ENCODE data around the gene HRH4.

Gene HRH4

GRCh38 chr18:24466771-24467170, 6.3 kb downstream of the HRH4 start:
- DNase-seq, result no peak

DNA sequence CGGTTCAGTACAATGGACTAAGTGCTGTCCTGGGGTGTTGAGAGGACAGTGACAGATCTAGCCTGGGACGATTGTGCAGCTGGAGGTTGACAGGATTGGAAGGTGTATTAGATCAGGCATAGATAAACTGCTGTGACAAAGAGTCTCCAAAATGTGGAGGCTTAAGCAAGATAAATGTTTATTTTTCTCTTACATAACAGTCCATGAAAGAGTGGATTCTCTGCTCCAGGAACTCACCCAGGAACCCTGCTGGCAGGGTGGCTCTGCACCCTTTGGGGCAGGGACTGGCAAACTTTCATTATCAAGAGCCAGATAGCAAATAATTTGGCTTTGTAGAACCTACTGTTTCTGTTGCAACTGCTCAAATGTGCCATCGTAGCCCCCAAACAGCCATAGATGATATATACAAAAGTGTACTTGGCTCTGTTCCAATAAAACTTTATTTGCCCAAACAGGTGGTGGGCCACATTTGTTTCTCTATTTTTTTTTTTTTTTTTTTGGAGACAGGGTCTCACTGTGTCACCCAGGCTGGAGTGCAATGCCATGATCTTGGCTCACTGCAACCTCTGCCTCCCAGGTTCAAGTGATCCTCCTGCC, 9.7 kb downstream of the HRH4 start:
- no peak for DNase-seq

GRCh38 chr18:24470805-24471204, 10.4 kb downstream of the HRH4 start:
- DNase-seq, result no peak

DNA sequence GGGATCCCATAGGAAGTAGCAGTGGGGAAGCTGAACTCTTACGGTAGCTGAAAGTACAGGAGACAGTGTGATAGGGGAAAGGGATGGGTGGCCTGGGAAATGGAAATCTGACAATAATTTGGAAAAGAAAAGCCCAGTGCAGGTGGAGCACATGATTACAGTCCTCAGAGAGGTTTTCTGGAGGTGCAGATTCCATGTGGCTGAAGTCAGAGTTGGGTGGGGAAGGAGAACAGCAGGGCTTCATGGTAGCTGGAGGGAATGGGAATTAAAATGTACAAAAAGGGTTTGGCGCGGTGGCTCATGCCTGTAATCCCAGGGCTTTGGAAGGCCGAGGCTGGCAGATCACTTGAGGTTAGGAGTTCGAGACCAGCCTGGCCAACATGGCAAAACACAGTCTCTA, 12.2 kb downstream of the HRH4 start:
- DNase-seq, result no peak

GRCh38 chr18:24474406-24474805, 14.0 kb downstream of the HRH4 start:
- no peak for DNase-seq

DNA sequence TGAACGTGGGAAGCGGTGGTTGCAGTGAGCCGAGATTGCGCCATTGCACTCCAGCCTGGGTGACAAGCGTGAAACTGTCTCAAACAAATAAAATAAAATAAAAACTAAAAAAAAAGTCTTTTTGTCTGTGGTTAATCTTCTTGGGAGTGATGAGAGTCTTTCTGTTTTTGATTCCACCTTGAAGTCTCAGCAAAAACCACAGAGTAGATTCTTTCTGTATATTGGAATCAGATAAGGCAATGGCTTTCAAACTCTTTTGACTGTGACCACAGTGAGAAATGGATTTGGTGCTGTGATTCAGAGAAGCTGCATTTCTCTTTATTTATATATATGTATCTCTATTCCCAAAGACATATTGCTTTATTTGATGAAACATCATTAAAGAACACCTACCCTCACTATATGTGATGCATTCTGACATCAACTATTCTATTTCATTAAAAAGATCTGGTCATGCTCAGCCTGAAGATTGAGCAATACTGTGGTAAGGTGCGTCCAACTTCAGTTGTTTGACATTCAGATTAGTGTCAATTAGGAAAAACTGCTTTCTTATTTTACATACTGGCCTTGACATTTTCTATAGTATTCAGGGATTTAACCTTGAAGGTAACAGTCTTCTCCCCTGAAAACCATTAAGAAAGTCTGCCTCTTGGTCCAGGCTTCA, 15.6 kb downstream of the HRH4 start:
- DNase-seq, result no peak

- DNase-seq, result no peak
Measured at GRCh38 chr18:24479371-24479770, 18.9 kb downstream of the HRH4 start.

GRCh38 chr18:24482821-24483220, 22.4 kb downstream of the HRH4 start:
- no peak for DNase-seq

DNA sequence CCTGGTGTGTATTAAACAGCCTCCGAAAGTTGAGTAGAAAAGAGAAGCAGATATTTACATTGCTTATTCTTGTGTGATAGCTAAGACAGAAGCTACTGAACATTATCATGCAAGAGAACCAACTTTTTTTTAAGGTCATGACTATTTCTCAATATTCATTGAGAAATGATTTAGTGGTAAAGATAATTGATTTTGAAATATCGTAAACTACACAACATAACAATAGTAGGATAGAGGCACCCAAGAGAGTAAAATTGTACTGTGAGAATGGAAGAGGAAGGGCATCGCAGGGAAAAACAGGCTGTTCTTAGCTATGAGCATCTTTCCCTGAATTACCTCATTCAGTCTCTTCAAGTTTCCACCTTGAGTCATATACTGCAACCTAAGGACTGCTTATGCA, 25.2 kb downstream of the HRH4 start:
- no peak for DNase-seq

DNA sequence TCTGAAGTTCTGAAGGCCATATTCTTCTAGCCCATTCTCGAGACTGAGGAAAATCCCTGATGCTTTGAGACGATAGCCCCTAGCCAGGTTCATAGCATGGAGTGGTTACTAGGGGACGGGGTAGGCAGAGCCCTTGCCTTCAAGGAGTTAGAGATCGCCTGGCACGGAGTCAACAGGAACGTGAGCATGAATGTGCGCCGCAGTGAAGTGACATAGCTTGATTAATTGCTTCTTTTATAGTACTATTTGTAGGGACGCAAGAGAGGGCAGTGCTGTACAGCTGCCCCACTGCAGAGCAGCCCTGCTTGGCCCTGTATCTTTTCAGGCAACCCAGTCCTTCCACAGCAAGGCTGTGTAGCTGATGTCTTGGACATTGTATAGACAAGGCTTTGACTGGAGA, 26.2 kb downstream of the HRH4 start:
- no peak for DNase-seq

- peak; percentile 17 for DNase-seq
Measured at GRCh38 chr18:24488824-24489493, 28.5 kb downstream of the HRH4 start.

GRCh38 chr18:24490539-24490938, 30.1 kb downstream of the HRH4 start:
- DNase-seq, result no peak

- no peak for DNase-seq
Measured at GRCh38 chr18:24491927-24492834, 31.7 kb downstream of the HRH4 start.

DNA sequence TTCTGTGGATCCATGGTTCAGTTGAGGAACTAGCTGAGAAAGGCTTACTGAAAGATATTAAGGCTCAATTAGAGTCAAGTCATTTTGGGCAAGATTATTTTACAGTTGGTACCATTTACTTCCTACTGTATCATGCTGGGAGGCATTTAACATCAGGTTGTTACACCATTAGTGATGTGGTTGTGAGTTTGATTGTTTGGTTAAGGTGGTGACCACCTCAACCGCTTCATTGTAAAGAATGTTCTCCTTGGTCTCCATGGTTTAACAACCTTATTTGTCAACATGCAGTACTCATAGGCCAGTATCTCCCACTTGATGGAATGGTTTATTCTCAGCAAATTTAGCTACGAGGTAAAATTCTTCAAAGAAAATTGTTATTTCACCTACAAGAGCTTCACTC, 34.1 kb downstream of the HRH4 start:
- DNase-seq, result no peak

GRCh38 chr18:24497031-24497754, 36.8 kb downstream of the HRH4 start:
- peak; percentile 51 for DNase-seq

GRCh38 chr18:24499814-24500213, 39.4 kb downstream of the HRH4 start:
- DNase-seq, result no peak

GRCh38 chr18:24500217-24500616, 39.8 kb downstream of the HRH4 start:
- no peak for DNase-seq

- no peak for DNase-seq
Measured at GRCh38 chr18:24500766-24501165, 40.3 kb downstream of the HRH4 start.

GRCh38 chr18:24502667-24503523, 42.5 kb downstream of the HRH4 start:
- DNase-seq, result no peak

DNA sequence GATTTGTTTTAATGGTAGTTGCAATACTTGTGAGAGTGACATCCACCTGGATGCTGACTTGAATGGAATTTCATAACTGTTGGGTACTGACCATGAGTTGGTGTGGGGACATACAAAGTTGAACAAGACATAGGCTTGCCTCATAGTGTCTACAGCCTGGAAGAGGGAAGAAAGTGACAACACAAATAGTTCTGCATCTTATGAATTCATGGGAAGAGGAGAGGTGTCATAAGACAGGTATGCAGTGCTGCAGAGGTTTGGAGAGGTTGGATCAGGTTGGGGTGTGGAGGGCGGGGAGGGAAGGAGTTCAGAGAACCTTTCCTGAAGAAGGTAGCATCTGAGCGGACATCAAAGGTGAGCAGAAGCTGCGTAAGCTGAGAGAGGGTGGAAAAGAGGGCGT, 44.0 kb downstream of the HRH4 start:
- DNase-seq, result no peak

- no peak for DNase-seq
Measured at GRCh38 chr18:24506175-24506574, 45.7 kb downstream of the HRH4 start.

DNA sequence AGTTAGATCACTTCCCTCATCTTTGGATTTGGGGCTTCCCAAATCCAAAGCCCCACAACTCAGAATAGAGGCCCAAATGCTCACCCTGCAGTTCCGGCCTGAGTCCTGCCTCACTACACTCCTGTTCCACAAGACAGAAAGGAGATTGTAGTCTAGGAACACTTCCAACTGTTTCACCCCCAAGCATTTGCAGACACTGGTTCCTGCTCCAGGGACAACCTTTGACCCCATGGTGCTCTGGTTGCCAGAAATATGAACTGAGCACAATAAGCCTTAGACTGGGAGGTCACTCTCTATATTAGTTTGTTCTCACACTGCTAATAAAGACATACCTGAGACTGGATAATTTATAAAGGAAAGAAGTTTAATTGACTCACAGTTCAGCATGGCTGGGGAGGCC, 49.0 kb downstream of the HRH4 start:
- DNase-seq, result no peak
